ENCODE data around the gene FAM177B.
"Not testable (repeated sequence)": the region's sequence is repeated elsewhere in the genome, so short reads cannot be mapped to it uniquely, and the experiment has no call there.

FAM177B gene

DNA sequence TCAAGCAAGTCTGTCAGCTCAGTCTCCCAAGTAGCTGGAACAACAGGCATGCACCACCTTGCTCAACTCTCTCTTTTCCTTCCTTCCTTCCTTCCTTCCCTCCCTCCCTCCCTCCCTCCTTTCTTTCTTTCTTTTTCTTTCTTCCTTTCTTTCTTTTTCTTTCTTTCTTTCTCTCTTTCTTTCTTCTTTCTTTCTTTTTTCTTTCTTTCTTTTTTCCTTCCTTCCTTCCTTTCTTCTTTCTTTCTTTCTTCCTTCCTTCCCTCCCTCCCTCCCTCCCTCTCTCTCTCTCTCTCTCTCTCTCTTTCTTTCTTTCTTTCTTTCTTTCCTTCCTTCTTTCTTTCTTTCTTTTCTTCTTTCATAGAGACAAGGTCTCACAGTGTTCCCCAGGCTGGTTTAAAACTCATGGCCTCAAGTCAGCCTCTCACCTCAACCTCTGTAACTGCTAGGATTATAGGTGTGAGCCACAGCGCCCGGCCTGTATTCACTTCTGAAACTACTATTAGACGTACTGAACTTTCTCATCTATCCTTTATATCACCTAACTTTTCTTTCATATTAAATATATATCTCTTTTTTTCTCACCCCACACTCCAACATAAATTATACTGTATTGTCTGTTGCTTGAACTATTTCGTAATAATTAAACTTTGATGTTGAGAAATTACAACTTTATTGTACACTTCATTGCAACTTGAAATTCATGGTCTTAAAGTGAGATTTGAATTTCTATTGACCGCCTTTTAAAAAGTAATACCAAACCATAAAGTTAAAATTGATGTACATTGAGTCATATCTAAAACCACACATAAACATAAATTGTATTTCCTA is 4.8 kb downstream of the FAM177B start:
- DNase-seq = not testable (repeated sequence)

DNA sequence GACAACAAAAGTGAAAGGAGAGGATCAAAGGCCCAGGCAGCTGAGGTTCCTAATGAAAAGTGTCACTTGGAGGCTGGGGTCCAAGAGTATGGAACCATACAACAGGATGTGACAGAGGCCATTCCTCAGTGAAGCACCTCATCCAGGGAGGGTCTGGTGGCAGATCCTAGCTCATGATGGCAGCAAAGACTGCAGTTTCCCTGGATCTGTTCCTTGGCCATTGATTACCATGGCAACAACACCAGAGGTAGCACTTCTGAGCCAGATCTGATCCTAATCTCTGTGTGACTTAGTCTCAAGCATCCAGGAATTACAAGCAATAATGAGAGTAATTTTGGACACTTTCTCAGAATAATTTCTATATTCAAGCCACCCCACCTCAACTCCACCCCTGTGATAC is 12.9 kb downstream of the FAM177B start:
- DNase-seq = no peak

- DNase-seq = no peak
Measured at GRCh38 chr1:222750651-222751050, 13.6 kb downstream of the FAM177B start.

DNA sequence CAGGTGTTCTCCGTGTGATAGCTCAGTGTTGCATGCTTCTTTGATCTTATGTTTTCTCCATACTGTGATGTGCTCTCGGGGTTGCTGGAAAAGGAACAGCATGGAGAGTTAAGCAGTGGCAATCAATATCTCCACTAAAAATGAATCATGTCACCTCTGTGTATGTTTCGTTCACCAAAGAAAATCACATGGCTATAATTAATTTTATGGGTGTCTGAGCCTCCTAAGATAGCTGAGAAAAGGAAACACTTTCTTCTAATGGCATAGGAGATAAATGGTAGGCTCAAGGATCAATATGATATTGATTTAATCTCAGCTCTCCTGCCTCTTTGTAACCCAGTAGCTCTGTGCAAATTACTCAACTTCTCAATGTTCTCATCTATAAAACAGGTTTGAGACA is 14.3 kb downstream of the FAM177B start:
- DNase-seq = no peak

DNA sequence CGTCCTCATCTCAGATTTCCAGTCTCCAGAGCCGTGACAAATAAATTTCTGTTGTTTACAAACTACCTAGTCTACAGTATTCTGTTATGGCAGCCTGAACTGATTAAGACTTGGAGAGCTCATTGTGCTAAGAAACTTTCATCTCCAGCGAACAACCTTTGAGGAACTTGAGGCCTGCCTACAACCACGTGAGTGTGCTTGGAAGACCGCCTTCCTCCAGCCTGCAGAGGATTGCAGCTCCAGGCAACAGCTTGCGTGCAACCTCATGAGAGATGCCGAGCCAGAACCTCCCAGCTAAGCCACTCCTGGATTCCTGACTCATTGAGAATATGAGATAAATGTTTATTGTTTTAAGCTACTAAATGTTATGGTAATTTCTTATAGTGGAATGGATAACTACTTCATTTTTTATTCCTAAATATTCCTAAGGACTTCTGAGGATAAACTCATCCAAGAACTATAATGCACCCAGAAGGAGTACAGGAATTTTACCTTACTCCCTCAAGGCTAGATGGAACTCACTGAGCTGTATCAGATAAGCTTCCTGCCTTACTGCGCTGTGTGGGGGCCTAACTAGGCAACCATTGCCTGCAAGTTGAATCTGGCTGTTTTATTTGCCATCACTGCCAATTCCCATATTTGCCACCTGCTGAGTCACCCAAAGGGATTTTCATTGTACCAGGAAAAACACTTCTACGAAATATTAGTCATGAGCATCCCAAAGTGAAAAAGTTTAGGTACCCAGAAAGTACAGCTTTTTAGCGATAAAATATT is 17.6 kb downstream of the FAM177B start:
- no peak for DNase-seq

DNA sequence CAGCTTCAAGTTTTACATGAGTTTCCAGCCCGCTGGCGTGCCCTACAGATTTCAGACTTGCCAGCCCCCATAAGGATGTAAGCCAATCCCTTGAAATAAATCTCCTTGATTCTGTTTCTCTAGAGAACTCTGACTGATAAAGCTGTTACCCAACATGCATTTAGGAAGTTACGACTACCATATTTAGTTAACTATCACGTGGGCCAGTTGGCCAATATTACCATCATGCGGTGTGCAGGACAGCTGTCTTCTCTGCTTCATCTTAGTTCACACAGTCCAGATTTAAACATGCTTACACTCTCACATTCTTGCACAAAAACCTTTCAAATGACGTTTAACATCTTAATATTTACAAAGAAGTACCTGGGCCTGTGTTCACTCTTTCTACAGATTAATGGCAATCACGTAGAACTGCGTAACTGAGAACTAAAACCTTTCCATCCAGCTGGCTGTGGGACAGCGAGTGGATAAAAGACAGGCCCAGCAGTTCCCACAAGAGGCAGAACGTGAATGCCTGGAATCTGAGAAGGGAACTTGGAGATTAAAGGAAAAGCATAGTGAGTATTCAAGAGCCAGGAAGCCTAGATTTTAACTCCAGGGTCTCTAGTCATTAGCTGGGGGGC is 20.8 kb downstream of the FAM177B start:
- DNase-seq = no peak

- DNase-seq = no peak
Measured at GRCh38 chr1:222759451-222760035, 22.5 kb downstream of the FAM177B start.

DNA sequence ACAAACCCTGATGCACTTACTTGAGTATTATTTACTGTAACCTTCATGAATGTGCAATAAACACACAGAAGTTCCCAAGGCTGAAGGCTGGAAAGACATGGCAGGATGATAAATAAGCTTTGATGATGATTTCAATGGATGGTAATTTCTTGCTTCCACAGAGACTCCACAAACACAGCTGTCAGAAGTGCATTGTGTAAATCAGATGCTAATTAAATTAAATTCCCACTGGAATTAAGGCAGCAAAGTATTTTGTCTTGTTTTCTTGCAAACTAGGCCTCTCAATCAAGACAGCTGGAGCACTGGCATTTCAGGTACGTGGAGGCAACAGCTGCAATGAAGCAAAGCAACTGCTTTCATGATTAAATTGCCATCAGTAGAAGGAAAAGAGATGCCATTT is 24.1 kb downstream of the FAM177B start:
- no peak for DNase-seq

DNA sequence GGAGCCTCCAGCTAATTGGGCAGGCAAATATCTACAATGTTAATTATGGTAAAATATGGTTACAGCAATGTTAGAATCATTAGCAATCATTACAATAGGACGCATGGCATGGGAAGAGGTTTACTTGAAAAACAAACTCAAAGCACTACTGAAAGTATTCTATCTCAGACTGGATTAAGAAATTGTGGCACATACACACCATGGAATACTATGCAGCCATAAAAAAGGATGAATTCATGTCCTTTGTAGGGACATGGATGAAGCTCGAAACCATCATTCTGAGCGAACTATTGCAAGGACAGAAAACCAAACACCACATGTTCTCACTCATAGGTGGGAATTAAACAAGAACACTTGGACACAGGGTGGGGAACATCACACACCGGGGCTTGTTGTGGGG is 25.2 kb downstream of the FAM177B start:
- not testable (repeated sequence) for DNase-seq

GRCh38 chr1:222767152-222767571 is 30.2 kb downstream of the FAM177B start:
- DNase-seq = no peak

DNA sequence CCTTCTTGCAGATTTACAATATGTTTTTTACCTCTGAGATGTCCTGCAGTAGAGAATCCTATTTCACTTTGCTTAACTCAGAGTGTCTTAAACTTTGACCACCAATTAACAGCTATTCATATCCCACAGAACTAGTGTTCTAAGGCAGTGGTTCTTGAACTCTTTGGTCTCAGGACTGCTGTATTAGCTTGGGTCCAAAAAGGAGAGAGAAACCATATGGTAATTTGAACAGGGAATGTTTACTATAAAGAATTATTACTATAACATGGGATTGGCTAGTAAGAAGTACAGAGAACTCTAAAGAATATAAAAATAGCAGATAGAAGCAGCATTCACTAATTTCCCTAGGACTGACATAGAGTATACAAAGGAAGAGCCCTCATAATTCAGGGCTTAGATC is 31.6 kb downstream of the FAM177B start:
- DNase-seq = no peak

DNA sequence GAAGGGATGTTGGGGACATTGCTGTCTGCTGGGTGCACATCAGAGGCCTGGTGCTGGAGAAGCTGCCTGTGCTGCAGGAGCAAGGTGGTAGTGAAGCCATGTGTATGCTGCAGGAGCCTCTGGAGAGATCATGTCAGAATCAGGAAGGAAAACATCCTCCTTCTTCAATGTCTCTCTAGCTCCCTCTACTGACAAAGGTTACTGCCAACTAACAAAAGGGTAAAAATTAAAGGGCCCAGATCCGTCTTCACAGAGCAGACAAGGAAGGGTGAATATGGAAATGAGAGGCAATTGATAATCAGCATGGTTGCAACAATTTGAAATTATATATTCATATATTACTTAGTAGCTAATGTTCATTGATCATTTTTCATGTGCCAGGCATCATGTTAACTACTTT is 32.2 kb downstream of the FAM177B start:
- no peak for DNase-seq

DNA sequence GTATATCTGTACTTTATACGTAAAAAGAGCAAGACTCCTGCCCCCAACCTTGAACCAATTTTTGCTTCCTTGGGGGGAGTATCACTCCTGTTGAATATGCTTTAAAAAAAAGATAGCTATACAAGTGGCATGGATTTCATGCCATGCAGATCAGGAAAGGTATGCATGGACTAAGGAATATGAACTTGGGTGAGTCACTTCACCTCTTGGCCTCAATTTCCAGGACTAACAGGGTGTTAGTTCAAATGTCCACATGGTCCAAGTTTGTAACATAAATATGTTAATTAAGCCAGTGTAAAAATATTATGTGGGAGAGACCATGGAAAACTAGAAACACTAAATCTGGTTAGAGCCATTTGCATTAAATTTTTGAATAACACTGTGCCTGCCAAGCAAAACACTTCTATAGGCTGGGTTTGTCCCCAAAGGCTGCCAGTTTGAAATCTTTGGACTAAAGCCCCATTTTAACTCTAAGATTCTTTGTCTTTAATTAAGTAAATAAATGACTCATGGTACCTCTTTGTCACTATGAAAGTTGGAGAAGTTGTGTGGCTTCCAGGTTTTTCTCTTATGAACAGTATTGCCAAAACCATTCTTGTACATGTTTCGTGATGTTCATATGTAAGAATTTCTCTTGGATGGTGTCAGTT is 33.1 kb downstream of the FAM177B start:
- DNase-seq = no peak

DNA sequence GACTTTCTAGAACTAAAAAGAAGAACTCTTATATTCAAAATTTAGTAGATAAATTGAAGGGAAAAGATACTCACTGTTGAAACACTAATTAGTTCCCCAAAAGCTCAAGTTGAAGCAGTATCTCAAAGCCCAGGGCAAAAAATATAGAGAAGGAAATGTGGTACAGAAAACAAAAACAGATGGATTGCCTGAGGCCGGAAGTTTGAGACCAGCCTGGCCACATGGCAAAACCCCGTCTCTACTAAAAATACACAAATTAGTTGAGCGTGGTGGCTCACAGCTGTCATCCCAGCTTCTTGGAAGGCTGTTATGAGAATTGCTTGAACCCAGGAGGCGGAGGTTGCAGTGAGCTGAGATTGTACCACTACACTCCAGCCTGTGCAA is 36.0 kb downstream of the FAM177B start:
- no peak for DNase-seq

DNA sequence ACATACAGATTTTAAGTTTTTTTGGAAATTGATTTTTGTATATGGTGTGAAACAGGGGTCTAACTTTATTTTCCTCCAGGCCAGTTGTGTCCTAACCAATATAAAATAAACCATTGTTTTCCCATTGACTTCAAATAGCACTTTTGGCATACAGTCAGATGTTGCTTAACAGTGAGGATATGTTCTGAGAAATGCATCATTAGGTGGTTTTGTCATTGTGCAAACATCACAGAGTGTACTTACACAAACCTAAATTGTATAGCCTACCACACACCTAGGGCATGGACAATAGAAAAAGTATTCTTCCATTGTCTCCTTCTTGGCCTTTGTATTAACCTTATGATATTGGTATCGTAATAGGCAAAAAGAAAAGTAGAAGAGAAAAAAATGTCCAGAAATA is 40.5 kb downstream of the FAM177B start:
- no peak for DNase-seq

DNA sequence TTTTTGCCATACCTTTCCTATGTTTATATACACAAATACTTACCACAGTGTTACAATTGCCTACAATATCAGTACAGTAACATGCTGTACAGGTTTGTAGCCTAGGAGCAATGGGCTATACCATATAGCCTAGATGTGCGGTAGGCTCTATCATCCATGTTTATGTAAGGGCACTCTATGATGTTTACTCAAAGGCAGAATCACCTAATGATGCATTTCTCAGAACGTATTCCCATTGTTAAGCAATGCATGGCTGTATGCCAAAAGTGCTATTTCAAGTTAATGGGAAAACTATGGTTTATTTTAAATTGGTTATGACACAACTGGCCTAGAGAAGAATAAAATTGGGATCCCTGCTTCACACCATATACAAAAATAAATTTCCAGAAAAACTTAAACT is 41.0 kb downstream of the FAM177B start:
- DNase-seq = no peak

GRCh38 chr1:222781251-222781650 is 44.2 kb downstream of the FAM177B start:
- no peak for DNase-seq

DNA sequence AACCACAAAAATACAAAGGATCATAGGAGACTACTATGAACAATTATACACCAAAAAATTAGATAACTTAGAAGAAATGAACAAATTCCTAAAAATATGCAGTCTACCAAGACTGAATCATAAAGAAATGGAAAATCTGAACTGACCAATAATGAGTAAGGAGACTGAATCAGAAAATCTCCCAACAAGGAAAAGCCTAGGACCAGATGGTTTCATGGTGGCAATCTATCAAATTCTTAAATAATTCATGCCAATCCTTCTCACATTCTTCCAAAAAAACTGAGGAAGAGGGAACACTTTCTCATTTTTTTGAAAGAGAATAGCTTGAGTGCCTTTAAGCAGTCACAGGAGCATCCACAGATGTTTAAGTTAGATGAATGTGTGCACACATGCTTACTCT is 46.0 kb downstream of the FAM177B start:
- DNase-seq = no peak

GRCh38 chr1:222784371-222784770 is 47.4 kb downstream of the FAM177B start:
- DNase-seq = no peak

GRCh38 chr1:222784916-222785315 is 47.9 kb downstream of the FAM177B start:
- DNase-seq = no peak

- DNase-seq = no peak
Measured at GRCh38 chr1:222785529-222785928, 48.5 kb downstream of the FAM177B start.

GRCh38 chr1:222786121-222786520 is 49.1 kb downstream of the FAM177B start:
- DNase-seq = no peak

DNA sequence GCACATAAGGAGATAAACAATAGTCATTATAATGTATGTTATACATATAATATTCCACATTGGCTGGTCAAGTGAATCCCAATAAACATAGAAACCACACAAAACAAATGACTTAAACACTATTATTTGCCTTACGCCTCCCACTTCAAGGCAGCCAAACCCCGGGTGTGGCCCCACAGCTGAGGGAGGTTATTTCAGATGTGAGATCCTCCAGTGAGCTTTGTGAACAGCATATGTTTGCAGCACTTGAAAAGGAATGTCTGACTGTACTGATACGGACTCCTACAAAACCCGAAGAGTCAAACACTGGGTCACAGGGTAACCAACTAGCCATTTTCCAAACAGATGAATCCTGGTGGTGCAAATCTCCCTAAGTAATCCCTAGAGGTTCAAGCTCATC is 50.7 kb downstream of the FAM177B start:
- DNase-seq = no peak
